ENCODE results near the gene EEF1AKMT2.
A peak's percentile ranks its signal among the peaks of the same experiment; 100 is the strongest.

The EEF1AKMT2 gene

DNA sequence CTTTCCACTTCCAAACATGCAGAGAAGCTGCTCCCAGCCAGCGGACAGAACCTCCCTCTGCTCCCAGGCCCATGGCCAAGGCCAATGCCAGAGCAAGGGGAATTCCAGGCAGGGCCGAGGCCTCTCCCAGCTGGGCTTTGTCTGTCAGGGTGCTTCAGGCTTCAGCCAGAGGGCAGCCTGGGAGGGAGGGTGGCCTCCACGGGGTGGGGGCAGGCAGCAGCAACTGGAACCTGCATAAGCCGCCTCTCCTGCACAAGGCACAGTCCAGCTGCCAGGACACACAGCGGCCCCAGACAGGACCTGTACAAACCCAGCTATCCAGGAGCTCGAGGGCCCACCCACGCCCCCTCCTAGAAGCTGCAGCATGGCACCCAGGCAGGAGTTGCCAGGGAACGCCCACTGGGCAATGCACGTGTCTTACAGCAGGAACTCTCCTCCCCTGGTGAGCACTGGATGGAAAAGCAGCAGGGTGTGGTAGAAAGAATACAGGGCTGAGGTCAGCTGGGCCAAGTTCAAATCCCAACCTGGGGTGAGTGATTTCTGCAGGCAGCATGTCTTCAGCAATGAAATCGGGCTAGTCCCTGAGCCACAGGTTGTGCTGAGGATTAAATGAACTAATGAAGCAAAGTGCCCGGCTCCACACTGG is 55.1 kb downstream of the EEF1AKMT2 start:
- ATAC-seq: no peak

DNA sequence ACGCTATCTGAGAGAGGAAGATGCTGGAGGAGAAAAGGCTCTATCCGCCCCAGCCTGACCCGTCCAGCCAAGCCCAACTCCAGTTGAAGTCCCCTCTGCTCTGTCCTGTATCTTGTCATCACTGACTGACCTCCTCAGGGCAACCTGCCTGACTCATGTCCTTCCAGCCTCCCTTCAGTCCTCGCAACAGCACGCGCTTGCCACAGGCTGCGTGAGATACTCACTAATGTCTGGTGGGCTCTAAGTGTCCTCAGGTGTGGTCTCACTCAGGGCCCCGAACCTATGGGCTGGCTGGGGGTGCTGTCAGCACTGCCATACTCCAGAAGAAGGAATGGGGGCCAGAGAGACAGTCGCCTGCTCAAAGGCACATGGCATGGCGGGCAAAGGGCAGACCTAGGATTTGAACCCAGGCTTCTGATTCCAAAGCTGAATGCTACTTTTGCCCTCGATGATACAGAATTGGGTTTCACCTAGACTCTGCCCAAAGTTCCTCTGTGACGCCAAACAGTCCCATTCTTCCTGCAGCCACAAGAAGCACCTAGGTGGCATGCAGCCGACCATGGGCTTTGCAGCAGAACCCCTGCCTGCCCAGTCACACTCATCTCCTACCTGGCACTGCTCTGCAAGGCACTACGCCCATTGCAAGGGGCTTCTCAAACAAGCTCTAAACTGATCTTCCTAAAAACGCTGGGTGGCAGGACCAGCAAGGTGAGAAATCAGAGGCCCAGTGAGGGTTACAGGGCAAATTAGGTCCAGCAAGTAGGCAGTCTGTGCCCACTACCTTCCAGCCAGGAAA is 56.0 kb downstream of the EEF1AKMT2 start:
- ATAC-seq: no peak

DNA sequence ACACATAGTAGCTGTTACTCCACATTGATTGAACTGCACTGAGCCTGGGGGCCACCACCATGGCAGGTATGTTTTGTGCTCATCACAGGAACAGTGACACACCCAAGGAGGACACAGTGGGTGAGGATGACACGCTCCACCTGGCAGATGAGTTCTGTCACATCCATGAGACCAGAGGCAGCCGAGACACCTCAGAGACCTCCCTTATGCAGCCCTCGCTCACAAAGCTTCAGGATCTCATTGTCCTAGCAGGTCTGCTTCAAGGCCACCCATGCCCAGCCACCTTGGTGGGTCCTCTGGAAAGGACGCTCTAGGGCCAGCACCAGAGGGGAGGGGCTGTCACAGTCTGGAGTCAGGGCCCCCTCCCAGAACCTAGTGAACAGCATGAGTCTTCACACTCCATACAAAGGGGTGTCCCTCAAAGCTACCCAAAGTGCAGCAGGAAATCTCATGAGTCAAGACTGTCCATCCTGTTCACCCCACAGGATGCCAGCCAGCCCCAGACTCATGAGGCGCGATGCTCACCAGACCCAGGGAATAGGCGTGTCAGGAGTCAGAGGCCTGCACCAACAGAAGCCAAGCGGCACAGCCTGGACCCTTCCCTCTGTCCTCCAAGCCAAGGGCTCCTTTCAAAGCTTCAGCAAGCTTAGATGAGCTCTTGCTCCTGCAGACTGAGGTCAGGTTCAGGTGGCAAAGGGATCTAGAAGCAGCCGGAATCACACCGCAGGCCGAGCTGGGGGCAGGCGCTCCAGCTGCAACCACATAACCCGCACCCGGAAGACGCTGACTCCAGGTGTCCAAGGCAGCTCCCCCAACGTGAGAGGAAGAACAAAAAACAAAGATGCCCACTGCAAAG is 57.1 kb downstream of the EEF1AKMT2 start:
- peak; percentile 33 to 34 for ATAC-seq

DNA sequence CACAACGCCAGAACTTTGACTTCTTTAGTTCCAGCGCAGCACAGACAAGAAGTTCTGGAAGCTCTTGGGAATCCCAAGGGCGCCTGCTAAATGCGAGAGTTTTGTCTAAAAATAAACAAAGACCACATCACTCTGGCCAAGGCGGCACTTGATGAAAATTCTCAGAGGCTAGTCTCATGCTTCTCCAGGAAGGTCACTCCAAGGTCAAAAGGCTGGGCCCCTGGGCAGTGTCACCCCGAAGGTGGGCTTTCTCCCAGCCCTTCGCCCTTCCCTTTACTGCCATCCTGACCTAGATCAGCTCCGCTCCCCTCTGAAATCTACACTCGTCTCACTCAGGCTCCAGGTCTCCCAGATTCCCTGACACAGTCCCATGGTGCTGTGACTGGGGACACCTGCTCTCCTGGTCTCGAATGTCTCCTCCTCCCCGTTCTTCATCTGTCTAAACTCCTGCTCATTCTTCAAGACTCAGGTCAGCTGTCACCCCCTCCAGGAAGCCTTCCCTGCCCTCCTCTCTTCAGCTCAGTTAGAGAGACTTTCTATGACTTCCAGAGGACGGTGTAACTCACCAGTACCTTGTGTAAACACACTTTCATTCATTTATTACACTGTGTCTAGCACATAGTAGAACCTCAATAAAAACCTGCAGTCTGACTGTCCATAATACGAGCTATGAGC is 58.0 kb downstream of the EEF1AKMT2 start:
- ATAC-seq: no peak

DNA sequence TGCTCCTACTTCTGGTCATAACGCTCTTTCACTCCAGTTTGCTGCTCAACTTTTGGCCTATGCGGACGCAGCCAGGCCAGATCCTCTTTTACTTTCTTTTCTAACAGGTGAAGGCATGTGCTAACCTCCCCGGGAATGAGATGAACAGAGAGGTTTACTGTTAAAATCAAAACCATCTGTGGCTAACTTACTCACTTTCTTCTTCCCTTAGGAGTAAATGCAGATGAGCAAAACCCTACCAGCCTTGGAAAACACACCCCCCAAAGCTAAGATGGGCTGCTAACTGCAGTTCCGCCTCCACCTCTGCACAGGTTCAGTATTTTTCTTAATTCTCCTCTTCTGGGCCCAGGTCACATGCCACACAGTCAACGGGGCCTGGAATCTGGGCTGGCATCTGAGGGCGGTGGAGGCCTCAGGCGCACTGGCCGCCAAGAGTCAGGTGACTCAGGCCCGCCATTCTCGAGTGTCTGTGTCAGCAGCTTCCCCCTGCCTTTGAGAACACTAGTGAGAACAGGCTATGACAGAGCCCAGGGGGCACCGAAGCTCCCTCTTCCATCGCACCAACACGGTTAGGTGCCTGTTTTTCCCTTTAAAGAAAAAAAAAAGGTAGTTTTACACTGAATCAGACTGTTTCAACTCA is 58.6 kb downstream of the EEF1AKMT2 start:
- peak; percentile 69 to 75 for ATAC-seq

DNA sequence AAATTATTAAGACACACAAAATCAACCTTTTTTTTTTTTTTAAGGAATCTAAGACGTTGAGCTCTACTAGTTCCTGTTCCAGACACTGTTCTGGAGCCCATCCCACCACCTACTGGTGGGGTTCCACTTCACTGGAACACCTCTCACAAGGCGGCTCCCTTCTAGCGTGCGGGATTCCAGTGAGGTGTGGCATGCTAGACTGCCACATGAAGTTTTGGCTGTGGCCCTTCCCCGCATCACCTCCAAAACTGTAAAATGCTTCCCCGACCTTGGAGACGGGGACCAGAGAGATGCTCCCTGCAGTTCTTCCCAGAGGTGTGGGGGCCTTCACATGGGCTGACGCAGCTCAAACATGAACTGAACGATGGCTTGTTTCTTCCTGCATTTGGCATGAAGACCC is 60.1 kb downstream of the EEF1AKMT2 start:
- ATAC-seq: no peak

DNA sequence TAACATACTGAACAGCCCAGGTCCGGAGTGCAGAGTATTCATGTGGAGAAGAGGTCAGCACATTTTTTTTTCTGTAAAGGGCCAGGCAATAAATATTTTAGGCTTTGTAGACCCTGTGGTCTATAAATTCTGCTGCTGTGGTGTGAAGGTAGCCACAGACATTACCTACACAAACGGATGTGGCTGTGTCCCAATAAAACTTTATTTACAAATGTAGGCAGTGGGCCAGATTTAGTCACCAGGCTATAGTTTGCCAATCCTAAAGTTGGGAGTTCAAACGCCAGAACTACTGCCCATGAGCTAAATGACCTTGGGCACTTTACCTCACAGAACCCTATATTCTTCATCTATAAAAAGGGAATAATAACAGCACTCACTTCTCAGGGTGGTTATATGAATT is 60.9 kb downstream of the EEF1AKMT2 start:
- no peak for ATAC-seq

DNA sequence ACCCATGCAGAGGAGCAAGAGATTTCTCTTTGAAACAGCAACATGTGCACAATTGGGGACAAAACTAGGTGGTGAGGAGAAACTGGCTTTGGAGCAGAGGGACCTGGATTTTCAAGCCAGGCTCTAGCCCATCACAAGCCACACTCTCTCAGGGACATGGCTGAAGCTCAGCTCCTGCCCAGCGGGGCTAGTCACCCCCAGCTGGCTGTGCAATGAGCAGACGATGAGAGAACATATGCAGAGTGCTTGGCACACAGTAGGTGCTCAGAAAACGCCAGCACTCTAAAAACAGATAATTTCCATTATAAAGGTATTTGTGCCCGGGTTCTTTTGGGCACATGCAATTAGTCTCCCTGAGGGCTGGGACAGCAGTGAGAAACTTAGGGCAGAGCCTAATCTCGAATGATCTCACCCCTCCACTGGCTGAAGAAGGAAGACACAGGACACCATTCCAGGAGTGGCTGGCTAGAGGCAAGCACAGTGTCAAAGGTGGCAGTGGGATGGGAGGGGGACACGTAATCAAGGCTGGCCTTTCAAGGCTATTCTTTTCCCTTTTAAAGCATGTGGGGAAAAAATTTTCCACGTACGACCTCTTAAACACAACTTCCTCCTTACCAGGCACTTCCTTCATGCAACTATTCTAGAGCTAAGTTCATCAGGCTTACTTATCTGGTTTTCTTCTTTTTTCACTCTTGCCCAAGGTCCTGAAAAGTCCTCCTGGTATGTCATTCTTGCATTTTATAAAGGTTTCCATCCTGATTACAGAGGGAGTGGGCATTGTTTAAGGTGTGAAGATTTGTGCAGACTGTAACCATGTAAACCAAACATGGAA is 62.6 kb downstream of the EEF1AKMT2 start:
- no peak for ATAC-seq

DNA sequence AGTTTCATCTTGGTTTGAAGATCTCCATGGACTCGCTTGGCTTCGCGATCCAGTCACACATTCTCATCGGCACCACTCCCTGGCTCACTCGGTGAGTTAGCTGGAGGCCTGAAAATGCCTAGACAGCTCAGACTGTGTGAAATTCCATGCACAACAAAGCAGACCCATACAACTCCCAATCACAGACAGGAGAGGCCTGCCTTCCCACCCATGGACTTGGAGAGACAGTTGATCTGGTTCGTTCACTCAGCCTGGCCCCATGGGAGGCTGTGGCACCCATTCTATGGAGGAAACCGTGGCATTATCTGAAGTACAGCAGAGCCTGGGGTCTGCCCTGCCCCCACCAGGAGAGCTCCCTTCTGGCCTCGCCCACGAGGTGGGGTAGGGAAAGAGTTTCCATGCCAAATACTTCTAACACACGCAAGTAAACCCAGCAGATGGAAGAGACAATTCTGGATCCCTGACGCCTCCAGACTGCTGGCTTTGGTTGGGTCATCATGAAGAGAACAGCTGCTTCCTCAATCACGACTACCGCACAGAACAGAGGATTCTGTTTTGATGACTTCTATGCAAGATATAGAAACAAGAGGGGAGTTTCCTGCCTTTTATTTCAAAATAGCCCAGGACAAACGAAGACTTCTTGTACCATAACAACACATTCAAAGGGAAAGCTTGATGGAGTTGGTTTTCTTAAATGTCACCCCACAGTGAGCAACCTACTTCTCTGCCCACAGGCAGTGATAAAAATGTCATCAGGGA is 63.4 kb downstream of the EEF1AKMT2 start:
- ATAC-seq: peak; percentile 39 to 49

DNA sequence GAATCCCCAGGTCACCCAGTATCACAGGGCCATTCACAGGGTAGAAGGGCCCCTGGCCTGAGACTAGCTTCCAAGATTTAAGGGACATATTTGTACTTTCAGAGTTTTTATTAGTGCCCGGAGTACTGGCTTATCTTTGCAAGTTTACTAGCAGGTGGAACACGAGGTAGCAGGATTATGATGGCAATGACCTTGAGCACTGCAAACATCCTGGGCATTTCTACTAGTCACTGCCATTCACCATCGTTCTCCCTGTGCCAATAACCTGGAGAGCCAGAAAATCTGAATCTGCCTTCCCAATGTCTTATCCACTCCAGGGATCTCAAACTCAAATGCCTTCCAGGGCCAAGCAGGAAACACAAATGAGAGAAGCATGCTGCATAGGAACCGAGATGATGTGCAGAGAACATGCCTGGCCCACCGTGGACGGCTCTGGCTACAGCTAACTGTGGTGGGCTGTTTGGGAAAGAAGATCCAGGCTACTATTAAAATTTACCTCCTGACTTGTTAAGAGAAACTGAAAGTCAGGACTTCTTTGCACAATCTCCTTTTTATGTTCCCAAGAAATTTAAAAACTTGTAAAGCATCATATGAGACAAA is 64.2 kb downstream of the EEF1AKMT2 start:
- ATAC-seq: no peak

DNA sequence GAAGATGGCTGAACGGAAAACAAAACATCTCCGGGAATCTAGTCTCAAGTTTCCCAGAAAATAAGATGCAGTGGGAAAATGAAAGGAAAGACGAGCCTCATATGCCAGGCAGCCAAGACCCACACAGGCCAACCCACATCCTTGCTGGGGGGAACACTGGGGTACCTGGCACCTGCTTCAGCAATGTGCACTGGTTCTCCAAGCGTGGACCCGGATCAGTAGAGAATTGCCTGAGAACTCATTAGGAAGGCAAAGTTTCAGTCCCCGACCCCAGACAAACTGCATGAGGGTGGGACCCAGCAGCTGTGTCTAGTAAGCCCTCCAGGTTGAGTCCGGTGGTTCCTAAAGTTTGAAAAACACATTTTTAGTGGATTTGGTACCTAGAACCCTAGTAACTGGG is 65.9 kb downstream of the EEF1AKMT2 start:
- ATAC-seq: no peak

DNA sequence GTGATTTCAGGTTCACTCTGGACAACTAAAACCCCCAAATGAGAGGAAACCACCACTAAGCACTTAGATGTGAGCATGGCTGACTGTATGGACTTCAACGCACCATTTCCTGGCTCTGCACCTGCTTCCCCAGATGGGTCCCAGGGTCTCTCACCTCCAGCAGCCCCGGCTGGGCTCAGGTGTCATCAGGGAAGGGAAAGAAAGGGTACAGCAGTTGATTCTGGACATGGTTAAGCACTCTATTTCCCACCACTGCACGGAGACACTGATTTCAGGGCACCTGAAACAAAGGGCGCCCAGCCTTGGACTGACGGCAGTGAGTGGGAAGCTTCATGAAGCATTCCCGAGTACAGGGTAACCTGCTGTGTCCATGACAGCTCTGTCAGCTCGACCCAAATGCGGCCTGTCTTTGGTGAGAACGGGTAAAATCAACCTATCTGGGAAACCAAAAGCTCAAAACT is 66.5 kb downstream of the EEF1AKMT2 start:
- ATAC-seq: no peak

DNA sequence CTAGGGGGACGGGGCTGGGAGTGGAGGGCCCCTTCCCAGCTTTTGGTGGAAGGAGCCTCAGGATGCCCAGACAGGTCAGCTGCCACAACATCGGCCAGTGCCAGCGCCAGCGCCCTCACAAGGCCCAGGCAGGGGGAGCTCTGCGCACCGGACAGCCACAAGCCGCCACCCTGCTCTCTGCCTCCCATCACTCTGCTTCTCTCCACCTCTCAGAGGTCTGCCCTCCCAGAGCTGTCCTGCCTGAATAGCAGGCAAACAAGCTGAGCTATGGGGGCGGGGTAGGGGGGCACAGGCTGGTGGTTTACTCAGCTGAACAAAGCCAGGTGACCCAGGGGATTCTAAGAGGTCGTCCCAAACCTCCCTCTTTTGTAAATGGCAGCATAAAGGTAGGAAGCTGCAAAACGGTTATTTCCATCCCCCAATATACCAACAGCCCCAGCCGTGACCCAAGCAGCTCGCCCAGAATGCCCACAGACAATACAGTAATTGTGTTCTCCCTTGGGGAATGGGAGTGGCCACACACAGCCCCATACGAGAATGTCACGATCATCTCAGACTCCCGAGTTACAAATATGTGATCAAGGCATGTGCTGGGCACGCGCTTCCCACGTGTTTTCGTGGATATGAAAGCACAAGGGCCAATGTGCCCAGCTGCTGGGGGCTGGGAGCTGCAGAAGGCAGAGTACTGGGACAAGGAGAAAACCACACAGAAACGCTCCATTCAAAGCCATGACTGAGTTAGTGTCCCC is 67.2 kb downstream of the EEF1AKMT2 start:
- ATAC-seq: no peak

DNA sequence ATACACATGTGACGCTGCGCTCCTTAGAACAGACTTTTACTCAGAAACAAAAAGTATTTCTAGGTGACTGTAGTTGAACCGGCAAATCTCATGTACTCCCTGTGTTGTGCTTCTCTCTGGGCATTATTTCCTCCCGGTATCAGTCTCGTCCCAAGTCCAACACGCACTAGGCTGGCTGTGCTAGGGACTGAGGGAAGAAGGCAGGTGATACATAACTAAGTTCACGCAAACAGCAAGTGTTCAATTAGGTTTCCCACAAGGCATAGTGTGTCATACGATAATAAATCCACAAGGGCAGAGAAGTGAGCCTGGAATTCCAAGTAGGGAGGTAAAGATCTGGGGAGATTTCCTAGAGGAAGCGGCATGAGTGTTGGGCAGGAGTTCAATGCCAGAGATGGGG is 67.9 kb downstream of the EEF1AKMT2 start:
- no peak for ATAC-seq

DNA sequence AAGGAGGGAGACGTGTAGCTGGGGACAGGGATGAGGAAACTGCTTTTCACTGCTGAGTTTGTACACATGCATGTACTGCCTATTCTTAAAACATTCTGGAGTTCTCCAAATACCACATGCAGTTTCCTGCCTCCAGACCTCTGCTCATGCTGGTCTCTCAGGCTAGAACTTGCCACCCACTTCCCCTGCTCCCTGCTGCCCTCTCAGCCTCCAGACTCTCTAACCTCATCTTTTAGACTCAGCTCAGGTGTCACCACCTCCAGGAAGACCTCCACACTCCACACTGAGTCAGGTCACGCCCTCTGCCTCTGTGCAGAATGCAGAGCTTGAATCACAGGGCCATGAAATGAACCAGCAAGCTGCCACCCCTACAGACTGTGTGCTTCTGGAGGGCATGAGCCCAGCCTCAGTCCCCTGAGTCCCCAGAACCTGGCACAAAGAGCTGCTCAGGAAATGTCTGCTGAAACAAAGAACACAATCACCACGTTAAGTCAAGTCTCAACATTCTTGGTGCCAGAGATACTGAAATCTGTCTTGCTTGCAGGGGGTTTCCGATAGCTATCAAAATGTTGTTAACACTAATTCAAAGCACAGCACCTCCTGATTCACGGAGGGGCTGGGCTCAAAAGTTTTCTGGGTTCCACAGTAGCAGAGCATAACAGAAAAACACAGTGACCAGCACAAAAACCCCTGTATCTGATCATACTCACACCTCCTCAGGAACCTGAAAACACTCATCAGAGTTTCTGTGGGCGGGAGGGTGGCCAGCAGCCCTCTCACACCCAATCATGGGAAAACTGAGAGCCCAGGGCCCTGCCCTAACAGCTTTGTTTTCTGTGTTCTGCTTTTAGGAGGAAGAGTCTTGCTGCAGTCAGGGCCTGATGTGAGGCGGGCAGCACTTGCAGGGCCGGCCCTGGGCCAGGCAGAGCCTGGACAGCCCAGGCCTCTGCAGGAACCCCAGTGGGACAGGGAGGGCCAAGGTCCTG is 68.6 kb downstream of the EEF1AKMT2 start:
- ATAC-seq: peak; percentile 74 to 75

DNA sequence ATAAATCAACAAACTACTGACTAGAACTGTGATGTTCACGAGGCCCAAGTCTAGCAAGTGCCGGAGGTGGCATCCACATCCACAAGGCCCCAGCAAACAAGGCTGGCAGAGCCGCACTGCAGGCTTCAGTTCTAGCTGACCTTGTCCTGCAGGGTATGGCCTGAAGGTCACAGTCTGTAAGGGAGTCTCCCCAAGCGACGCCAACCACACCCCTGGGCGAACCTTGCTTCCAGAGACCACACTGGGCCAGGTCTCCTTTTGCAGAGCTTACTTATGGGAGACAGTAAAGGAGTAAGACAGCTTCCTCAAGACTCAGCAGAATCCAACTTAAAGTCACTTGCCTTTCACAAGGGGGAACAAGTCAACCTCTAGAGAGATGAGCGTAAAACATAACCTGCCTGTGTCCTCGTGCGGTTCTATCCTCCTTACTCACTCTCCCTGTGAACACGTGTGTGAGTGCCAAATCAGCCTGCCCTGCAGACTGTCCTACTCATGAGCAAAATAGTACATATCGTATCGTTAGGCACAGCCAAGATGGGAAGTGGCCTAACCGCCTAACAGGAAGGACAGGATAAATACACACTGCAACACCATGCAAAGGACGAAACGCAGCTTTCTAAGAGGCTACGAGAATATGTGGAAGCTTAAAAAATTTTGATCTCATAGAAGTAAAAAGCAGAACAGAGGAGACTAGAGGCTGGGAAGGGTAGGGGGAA is 70.2 kb downstream of the EEF1AKMT2 start:
- no peak for ATAC-seq

DNA sequence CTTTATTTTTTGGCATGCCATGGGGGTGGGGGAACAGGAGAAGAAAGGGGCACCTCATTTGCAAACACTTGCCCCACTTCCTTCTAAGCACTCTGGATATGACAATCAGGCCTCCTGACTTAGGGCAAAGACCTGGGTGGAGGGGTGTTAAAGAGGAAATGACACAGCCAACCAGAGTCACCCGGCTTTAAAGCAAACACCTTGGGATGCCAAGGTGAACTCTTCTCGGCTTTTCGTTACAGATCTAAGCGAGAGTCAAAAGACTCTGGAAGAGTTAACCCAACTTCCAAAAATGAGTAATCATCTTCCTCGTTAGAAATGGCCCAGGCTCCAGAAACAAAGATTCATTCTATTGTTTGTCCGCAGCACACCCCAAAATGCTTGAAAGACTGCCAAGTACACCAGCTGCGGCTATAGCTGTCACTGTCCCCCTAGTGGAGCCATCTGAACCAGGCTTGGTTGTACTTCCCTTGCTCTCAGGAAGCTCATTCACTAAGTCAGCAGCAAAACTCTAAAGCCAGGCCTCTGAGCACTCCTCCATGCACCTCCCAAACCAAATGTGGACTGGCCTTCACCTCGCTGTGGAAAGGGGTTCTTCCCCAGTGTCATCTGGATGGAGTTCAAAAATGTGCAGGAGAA is 72.4 kb downstream of the EEF1AKMT2 start:
- peak; percentile 21 to 25 for ATAC-seq

All from activated CD4-positive, CD25-positive, alpha-beta regulatory T cell treated with anti-CD3 and anti-CD28 coated beads, Interleukin-2, amount 50 U/mL, for 24 hours (primary cell).